GM12864 (cell line): ENCODE measurements around the gene CTNNA3.

Experiments
- DNase-seq: peaks from one replicate; pipeline ENCODE4 v3.0.0-alpha.2; 2011; ENCODE audit warnings: low read depth
- H3K4me3 ChIP-seq: 2 replicates; pipeline ENCODE4 v1.5.1; 2011; ENCODE audit warnings: mild to moderate bottlenecking, low read depth, low read length, control low read depth
- CTCF ChIP-seq: IDR thresholded peaks from 2 replicates; pipeline ENCODE4 v1.5.1; 2011; ENCODE audit warnings: low read depth, mild to moderate bottlenecking, moderate library complexity, low read length, control low read depth, inconsistent platforms; ENCODE audit errors: missing control alignments

Gene CTNNA3

GRCh38 chr10:67521546-67521945 lies 174.4 kb downstream of the CTNNA3 start:
- no peak for TF ChIP-seq CTCF
- H3K4me3 ChIP-seq, result no peak overlapping the region
- no peak for DNase-seq

DNA sequence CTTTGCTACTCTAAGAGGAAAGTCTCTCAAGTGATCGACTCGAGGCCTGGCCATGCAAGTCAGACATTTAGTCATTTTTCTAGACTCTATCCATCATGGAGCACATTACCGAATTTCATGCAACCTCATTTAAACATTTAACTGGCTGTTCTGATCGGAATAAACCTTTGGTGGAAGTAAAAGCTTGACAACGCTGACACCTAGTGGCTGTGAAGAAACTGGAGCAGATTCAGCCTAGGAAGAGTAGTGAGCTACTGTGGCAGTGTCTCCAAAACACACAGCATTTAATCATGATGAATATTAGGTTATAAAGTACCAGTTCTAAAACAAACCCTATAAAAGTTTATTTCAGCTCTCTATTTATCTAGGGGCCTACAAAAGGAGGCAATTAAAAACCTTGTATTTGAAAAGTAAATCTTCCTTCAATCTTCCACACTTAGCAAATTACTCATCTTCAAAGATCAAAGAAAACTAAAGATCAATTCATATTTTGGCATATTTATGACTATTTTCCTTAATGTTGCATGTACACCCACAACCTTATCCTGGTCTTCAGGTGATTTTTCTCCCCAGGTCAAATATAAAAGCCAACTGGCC lies 175.0 kb downstream of the CTNNA3 start:
- H3K4me3 ChIP-seq, result no peak overlapping the region
- peak; percentile 8 for DNase-seq
- TF ChIP-seq CTCF, result peak; percentile 76

DNA sequence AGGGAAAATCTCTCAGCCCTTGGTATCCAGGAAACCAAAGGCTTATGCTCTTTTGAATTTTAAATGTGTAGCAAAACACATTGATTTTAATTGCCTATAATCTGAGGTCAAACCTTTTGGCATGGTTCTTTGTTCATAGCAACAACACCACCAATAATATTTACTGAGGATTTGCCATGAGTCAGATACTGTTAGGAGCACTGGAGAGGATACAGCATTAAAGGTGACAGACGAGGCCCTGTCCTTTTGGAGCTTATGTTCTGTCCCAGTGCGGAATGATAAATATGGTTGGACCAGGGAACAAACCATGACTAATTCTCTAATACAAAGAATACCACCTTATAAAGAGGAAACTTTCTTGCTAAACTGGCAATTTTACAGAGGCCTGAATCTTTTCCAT lies 176.6 kb downstream of the CTNNA3 start:
- no peak overlapping the region for H3K4me3 ChIP-seq

GRCh38 chr10:67518756-67519155 lies 177.2 kb downstream of the CTNNA3 start:
- no peak for DNase-seq
- no peak for TF ChIP-seq CTCF
- no peak overlapping the region for H3K4me3 ChIP-seq

More for the DNA sequence above, 176.6 kb downstream of the CTNNA3 start:
- no peak for TF ChIP-seq CTCF
- no peak for DNase-seq

DNA sequence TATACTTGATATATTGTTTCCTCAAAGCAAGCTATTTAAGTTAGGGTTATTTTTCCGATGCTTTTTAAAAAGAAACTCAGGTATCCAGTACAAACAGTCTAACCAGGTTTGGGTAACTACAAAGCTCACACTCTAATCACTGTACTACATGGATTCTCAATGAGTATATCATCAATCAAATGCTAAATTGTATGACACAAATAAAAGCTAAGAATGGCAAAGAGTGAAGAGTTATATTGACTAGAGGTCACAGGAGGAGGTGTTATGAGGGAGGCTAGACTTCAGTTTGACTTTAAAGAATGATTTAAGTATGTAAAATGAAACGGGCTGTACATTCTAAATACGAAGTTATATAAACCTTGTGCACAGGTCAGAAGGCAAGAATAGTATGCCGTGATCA lies 178.0 kb downstream of the CTNNA3 start:
- TF ChIP-seq CTCF, result no peak
- no peak overlapping the region for H3K4me3 ChIP-seq
- no peak for DNase-seq

GRCh38 chr10:67506757-67507091 lies 189.3 kb downstream of the CTNNA3 start:
- TF ChIP-seq CTCF, result no peak
- no peak for DNase-seq
- H3K4me3 ChIP-seq, result no peak overlapping the region

DNA sequence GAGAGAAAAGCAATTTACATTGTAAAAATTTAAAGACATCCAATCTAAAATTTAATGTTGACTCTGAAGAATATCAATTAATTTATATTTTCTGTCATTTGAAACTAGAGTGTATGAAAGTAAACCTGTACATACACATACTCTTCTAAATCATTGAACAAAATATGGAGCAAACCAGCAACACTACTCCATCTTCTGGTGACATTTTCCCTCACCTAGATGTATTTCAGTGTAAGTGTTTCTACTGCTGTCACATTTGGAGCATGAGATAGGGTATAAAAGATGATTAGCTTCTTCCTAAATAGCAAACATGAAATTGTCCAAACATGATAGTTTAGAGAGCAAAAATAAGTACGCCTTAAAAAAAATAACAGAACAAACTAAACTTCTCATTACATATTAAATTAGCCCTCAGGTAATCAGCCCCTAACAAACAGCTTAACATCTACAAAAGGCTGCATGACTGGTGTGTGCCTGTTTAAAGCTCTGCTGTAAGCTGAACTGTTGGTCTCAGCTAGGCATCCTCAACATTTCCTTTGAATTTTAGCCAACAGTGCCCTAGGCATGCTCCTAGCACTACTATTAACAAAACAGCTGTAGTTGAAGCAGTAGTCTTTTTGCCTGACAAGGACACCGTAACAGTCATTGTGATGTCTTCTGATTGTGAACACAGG lies 189.8 kb downstream of the CTNNA3 start:
- DNase-seq, result no peak
- no peak overlapping the region for H3K4me3 ChIP-seq
- no peak for TF ChIP-seq CTCF
